Fibroblast of mammary gland (primary cell): Measurements from ENCODE around the gene FANCC.
A peak's percentile ranks its signal among the peaks of the same experiment; 100 is the strongest.
"Not testable (repeated sequence)": the region's sequence is repeated elsewhere in the genome, so short reads cannot be mapped to it uniquely, and the experiment has no call there.

Source experiments
- DNase-seq: peaks from one replicate; pipeline ENCODE4 v3.0.0-alpha.2; 2010; ENCODE audit warnings: low read depth
- H3K4me3 ChIP-seq: 2 replicates; pipeline ENCODE4 v1.5.1; 2011; ENCODE audit warnings: low read depth, mild to moderate bottlenecking, low read length, moderate library complexity; ENCODE audit not compliant: control insufficient read depth
- TF ChIP-seq, protein P1 (sequence below): conservative IDR thresholded peaks from 2 replicates; pipeline ENCODE4 v1.5.1; 2011; ENCODE audit warnings: low read depth, low read length, inconsistent platforms; ENCODE audit not compliant: control insufficient read depth, insufficient read depth

The FANCC gene

DNA sequence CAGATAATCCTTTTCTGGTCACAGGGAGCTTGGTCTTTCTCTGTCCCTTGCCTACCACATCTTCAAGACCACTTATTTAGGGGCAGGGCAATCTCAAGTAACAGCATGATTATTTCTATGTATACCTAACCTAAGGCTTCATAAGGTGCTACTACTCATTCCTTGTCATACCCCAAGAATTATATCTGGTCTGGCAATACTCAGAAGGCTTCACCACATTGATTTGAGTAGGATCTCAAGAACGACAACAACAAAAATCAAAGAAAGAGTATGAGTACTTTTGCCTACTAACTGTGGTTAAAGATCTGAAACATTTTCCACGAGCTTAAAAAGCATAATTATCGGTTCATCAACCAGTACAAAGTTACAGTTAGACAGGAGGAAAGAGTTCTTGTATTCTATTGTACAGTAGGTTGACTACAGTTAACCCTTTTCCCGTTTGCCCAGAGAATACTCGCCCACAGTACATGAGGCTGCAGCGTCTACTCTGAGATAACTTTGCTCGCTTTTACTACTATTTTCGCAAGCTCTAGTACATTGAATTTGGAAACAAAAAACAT, 41.0 kb downstream of the FANCC start:
- no peak overlapping the region for H3K4me3 ChIP-seq
- TF ChIP-seq, protein P1, sequence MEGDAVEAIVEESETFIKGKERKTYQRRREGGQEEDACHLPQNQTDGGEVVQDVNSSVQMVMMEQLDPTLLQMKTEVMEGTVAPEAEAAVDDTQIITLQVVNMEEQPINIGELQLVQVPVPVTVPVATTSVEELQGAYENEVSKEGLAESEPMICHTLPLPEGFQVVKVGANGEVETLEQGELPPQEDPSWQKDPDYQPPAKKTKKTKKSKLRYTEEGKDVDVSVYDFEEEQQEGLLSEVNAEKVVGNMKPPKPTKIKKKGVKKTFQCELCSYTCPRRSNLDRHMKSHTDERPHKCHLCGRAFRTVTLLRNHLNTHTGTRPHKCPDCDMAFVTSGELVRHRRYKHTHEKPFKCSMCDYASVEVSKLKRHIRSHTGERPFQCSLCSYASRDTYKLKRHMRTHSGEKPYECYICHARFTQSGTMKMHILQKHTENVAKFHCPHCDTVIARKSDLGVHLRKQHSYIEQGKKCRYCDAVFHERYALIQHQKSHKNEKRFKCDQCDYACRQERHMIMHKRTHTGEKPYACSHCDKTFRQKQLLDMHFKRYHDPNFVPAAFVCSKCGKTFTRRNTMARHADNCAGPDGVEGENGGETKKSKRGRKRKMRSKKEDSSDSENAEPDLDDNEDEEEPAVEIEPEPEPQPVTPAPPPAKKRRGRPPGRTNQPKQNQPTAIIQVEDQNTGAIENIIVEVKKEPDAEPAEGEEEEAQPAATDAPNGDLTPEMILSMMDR, result no peak
- DNase-seq, result no peak

DNA sequence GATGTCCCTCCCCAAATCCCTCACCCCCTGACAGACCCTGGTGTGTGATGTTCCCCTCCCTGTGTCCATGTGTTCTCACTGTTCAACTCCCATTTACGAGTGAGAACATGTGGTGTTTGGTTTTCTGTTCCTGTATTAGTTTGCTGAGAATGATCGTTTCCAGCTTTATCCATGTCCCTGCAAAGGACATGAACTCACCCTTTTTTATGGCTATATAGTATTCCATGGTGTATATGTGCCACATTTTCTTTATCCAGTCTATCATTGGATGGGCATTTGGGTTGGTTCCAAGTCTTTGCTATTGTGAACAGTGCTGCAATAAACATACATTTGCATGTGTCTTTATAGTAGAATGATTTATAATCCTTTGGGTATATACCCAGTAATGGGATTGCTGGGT, 43.3 kb downstream of the FANCC start:
- not testable (repeated sequence) for DNase-seq

DNA sequence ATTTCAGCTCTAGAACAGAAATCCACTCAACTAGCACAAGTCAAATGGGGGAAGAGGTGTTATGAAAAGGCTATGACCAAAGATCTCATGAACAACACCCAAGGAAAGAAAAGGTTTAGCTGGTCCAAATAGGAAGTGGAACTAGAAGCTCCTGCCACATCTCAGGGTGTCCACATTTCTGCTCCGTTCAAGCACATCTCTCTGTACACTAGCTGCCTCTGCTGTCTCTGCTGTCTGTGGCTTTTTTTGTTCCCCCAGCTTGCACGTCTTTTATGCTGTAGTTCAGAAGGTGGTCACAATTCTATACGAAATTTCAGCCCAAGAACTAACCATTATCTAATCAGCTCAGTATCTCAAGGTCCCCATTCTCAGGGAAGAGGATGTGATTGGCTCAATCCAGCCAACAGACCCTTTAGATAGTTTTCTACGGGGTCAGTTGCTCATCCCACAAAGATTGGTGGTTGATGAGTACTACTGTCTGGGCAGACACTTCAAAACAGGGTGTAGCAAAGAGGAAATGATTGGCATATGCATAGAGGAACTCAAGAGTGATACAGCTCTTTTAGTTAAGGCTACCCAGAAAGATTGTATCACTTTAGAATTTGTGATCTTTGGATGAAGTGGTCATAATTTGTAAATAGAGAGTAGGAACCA, 44.0 kb downstream of the FANCC start:
- TF ChIP-seq, protein P1, result no peak
- H3K4me3 ChIP-seq, result no peak overlapping the region
- no peak for DNase-seq

More for the DNA sequence above, 43.3 kb downstream of the FANCC start:
- not testable (repeated sequence) for H3K4me3 ChIP-seq

DNA sequence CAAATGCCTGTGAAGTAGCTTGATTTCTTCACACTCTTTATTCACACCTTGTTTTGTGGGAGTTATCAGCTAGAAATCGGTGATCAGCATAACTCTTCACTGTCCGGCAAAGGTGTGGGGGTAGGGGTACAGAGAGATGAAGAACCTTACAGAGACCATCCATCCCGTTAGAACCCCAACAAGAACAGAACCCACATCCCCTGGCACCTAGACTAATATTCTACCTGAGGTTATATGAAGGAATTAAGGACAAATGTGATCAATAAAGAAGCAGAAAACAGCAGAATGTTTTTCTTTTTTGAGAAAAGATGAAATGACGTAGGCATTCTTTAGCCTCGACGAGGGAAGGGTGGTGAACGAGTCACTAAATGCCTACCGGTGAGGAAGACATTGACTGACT, 44.7 kb downstream of the FANCC start:
- H3K4me3 ChIP-seq, result no peak overlapping the region
- DNase-seq, result no peak
- TF ChIP-seq, protein P1, result no peak

DNA sequence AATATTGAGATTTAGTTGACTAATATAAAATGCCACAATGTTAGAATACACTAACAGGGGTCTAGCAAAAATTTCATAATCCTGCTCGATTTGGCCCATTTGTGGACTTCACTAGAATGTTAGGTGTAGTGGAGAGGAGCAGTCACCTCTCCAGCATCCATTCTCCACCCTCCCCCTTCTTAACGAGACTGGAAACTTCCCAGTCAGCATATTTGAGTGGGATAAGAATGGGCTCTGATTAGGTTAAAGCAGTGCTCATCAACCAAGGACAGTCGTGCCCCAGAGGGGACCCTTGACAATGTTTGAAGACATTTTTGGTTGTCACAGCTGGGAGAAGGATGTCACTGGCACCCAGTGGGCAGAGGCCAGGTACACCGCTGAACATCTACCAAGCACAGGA, 46.7 kb downstream of the FANCC start:
- TF ChIP-seq, protein P1, result no peak
- H3K4me3 ChIP-seq, result no peak overlapping the region

DNA sequence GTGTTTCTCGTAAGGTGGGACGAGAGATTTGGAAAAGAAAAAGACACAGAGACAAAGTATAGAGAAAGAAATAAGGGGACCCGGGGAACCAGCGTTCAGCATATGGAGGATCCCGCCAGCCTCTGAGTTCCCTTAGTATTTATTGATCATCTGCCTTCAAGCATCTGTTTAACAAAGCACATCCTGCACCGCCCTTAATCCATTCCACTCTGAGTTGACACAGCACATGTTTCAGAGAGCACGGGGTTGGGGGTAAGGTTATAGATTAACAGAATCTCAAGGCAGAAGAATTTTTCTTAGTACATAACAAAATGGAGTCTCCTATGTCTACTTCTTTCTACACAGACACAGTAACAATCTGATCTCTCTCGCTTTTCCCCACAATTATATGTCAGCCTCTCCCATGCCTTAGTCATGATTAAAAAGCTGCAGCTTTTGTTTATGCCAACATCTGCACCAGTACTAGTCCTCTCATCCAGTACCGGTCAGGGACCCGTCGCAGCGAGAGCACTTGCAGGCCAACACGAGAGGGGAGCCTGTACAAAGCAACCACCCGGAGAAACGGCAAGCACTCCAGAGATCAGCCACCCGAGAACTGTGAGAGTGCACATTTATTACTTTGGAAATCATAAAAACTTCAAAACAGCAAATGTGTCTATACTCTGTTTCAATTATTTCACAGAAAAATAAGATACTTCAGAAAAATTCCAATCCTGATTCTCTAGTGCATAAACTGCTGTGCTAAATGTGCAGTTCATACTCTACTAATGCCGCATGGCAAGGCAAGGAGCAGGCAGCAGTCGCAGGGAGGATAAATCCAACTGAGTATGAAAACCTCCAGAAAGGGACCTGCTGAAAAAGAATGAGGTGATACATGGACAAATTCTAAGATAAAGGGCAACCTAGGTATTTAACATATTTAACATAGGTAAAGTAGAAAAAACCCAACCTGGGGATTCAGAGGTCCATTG, 47.4 kb downstream of the FANCC start:
- H3K4me3 ChIP-seq, DNase-seq: not testable (repeated sequence)

More for the DNA sequence above, 46.7 kb downstream of the FANCC start:
- no peak for DNase-seq

DNA sequence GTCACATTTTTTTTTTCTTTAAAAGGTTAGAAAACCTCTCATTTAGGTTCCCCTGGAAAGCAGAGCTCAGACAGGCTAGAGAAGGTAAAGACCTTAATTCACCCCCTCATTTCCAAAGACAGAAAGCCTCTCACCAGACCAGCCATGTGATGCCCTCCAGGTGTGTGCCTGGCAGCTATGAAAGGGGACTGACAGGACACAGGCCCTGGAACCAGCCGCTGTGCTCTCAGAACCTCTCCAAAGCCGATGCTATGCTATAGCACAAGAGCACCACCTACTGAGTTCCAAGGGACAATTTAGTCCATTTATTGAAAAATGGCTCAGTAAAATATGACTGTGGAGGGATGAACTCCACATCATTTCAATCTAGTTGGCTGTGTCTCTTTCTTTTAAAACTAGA, 48.8 kb downstream of the FANCC start:
- DNase-seq, result peak; percentile 22
- TF ChIP-seq, protein P1, result peak; percentile 24
- no peak overlapping the region for H3K4me3 ChIP-seq
